ENCODE results near the gene IQGAP2. TPM values are rescaled to one million over a fixed set of nuclear protein-coding genes. Genes with fewer than 3 reads are reported as not detected.

IQGAP2 gene
- total and polyA plus RNA-seq, 9 of the 15 experiments (the other 6 are each of a cell fraction or from before 2014, with no cell fraction given), result 8.7 to 23.2 (median 17.4) TPM

DNA sequence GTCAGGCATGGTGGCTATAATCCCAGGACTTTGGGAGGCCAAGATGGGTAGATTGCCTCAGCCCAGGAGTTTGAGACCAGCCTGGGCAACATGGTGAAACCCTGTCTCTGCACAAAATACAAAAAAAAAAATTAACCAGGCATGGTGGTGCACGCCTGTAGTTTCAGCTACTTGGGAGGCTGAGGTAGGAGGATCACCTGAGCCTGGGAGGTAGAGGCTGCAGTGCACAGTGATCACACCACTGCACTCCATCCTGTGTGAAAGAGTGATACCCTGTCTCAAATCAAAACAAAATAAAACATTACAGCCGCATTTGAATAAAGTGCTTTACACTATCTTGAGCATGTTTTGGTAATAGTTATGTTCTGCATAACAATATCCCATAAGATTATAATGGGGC lies 74.0 kb downstream of the IQGAP2 start:
- no peak overlapping the region for H2AFZ ChIP-seq (ENCODE audit: low read depth, low read length)
- TF ChIP-seq CTBP1 (IDR thresholded peaks at IDR 0.05; ENCODE audit: borderline replicate concordance) (no peak), KLF10 (CRISPR knock-in tag; IDR thresholded peaks at IDR 0.05) (no peak), ZSCAN29 (IDR thresholded peaks at IDR 0.05) (no peak), RCOR1 (IDR thresholded peaks at IDR 0.05; ENCODE audit: borderline replicate concordance in 1 of 2, low read depth in 2 of 2, low read length in 2 of 2) (no peak), ETS2 (tag; IDR thresholded peaks at IDR 0.05; ENCODE audit: borderline replicate concordance, poor library complexity, severe bottlenecking) (no peak), NFIX (CRISPR knock-in tag; IDR thresholded peaks at IDR 0.05; ENCODE audit: low read depth) (no peak), ZNF239 (CRISPR knock-in tag; IDR thresholded peaks at IDR 0.05) (no peak), PURB (CRISPR knock-in tag; IDR thresholded peaks at IDR 0.05; ENCODE audit: low read depth) (no peak)
- TF ChIP-seq, protein P1, sequence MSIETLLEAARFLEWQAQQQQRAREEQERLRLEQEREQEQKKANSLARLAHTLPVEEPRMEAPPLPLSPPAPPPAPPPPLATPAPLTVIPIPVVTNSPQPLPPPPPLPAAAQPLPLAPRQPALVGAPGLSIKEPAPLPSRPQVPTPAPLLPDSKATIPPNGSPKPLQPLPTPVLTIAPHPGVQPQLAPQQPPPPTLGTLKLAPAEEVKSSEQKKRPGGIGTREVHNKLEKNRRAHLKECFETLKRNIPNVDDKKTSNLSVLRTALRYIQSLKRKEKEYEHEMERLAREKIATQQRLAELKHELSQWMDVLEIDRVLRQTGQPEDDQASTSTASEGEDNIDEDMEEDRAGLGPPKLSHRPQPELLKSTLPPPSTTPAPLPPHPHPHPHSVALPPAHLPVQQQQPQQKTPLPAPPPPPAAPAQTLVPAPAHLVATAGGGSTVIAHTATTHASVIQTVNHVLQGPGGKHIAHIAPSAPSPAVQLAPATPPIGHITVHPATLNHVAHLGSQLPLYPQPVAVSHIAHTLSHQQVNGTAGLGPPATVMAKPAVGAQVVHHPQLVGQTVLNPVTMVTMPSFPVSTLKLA (conservative IDR thresholded peaks at IDR 0.05), result no peak
- in situ Hi-C loops (cut with MboI) (no loop called here), intact Hi-C loops (cut with micrococcal nuclease) (no loop called here)
- FAIRE-seq, result no peak
- WGBS (ENCODE audit: insufficient coverage, low coverage, missing lambda C conversion rate), result 93% methylated on average over 2 of the region's 2 CpGs
- H3K9me3 ChIP-seq (replicated peaks; ENCODE audit: control insufficient read depth, insufficient read depth, low read depth, low read length), result no peaks in the 10 kb centered on the region
- no peak overlapping the region for H3K4me2 ChIP-seq (ENCODE audit: insufficient read depth, low read length)
- H3K27ac ChIP-seq (ENCODE audit: extremely low read depth, low read depth, low read length), result no peak overlapping the region
- no peaks in the 10 kb centered on the region for H3K9me1 ChIP-seq (ENCODE audit: control insufficient read depth, insufficient read depth, low read length)
- no peaks in the 10 kb centered on the region for H3K36me3 ChIP-seq (ENCODE audit: control insufficient read depth, insufficient read depth, low read length)
- POLR2A ChIA-PET, result no interaction called here
- no peak overlapping the region for H3K9ac ChIP-seq (ENCODE audit: insufficient read depth in 1 of 2, low read depth in 2 of 2, low read length in 2 of 2)
- H3K27me3 ChIP-seq (ENCODE audit: control insufficient read depth in 2 of 2, insufficient read depth in 2 of 2, low read length in 2 of 2), result no peaks in the 10 kb centered on the region
- CTCF ChIA-PET (ENCODE audit: low intra/inter-chr PET ratio), result no interaction called here
- no peak for DNase-seq (ENCODE audit: extremely low read depth in 1 of 4, low spot score in 3 of 4)
- no peaks in the 10 kb centered on the region; the same call in 1 of the 3 replicates for H3K79me2 ChIP-seq (ENCODE audit: control insufficient read depth, insufficient read depth, low read length)
- H3K4me1 ChIP-seq (replicated peaks in 1 of 2; ENCODE audit: control insufficient read depth in 2 of 2, insufficient read depth in 2 of 2, low read length in 2 of 2), result peaks cover 12 to 40% of the 10 kb centered on the region in 2 experiments; a peak in 3 of 5 replicates
- no peak overlapping the region for H3K4me3 ChIP-seq
- no peak for ATAC-seq
- BruUV-seq (replicated peaks), result no TSS peak
- H4K20me1 ChIP-seq (replicated peaks; ENCODE audit: control insufficient read depth, insufficient read depth, low read length), result no peaks in the 10 kb centered on the region
